HG03139 (cell line): ENCODE results near the gene RPL26.

Experiments
- ATAC-seq: cut with Tn5 transposase; IDR thresholded peaks from one replicate; pipeline ENCODE4 v1.9.1; 2021; ENCODE audit not compliant: unreplicated experiment

The RPL26 gene

GRCh38 chr17:8383143-8383822 is at the start of gene RPL26:
RPL26 (minus strand) TSS chr17:8383193; CDS start chr17:8382310, 883 bp downstream.
- ATAC-seq: peak; percentile 79

GRCh38 chr17:8430966-8431365 is 48.0 kb upstream of the RPL26 start:
- no peak for ATAC-seq

GRCh38 chr17:8426802-8427201 is 43.8 kb upstream of the RPL26 start:
- no peak for ATAC-seq

- ATAC-seq: no peak
These were observed 43.2 kb upstream of the RPL26 start for GRCh38 chr17:8426094-8426720.

GRCh38 chr17:8421571-8421970 is 38.6 kb upstream of the RPL26 start:
- ATAC-seq: no peak

GRCh38 chr17:8420041-8420934 is 37.3 kb upstream of the RPL26 start:
- no peak for ATAC-seq

GRCh38 chr17:8419305-8419704 is 36.3 kb upstream of the RPL26 start:
- no peak for ATAC-seq

- ATAC-seq: no peak
These were observed 35.5 kb upstream of the RPL26 start for GRCh38 chr17:8418471-8418870.

- ATAC-seq: no peak
These were observed 34.8 kb upstream of the RPL26 start for GRCh38 chr17:8417806-8418205.

- ATAC-seq: no peak
These were observed 30.9 kb upstream of the RPL26 start for GRCh38 chr17:8413938-8414337.

- no peak for ATAC-seq
These were observed 30.3 kb upstream of the RPL26 start for GRCh38 chr17:8413328-8413727.

GRCh38 chr17:8412089-8412488 is 29.1 kb upstream of the RPL26 start:
- ATAC-seq: no peak

- ATAC-seq: no peak
These were observed 27.9 kb upstream of the RPL26 start for GRCh38 chr17:8410883-8411238.

GRCh38 chr17:8409966-8410882 is 27.2 kb upstream of the RPL26 start:
- ATAC-seq: no peak

- no peak for ATAC-seq
These were observed 25.4 kb upstream of the RPL26 start for GRCh38 chr17:8408371-8408770.

GRCh38 chr17:8406174-8406573 is 23.2 kb upstream of the RPL26 start:
- no peak for ATAC-seq

- no peak for ATAC-seq
These were observed 22.6 kb upstream of the RPL26 start for GRCh38 chr17:8405499-8406016.

GRCh38 chr17:8402921-8403536 is 20.0 kb upstream of the RPL26 start:
- ATAC-seq: no peak

GRCh38 chr17:8401107-8401506 is 18.1 kb upstream of the RPL26 start:
- ATAC-seq: no peak

GRCh38 chr17:8398980-8399379 is 16.0 kb upstream of the RPL26 start:
- no peak for ATAC-seq
